ENCODE results near the gene FUT1. TPM values are rescaled to one million over a fixed set of nuclear protein-coding genes. Genes with fewer than 3 reads are reported as not detected.

Gene FUT1
- polyA plus RNA-seq, 1 donor (not counting 4 experiments of a cell fraction or from before 2014, with no cell fraction given): 3.7 TPM

GRCh38 chr19:48779636-48780035, 27.2 kb upstream of the FUT1 start:
- Histone ChIP-seq H3K9me3 (ENCODE audit: control insufficient read depth, low read depth, low read length) (no peaks in the 10 kb centered on the region), H3K4me1 (ENCODE audit: control insufficient read depth, extremely low read depth, insufficient read depth, low read length) (no peaks in the 10 kb centered on the region), H4K20me1 (ENCODE audit: control insufficient read depth, extremely low read depth, insufficient read depth, low read length) (no peaks in the 10 kb centered on the region), H3K9ac (ENCODE audit: control insufficient read depth, extremely low read depth, insufficient read depth, low read length) (no peak overlapping the region), H3K27ac (ENCODE audit: control insufficient read depth, insufficient read depth, low read length) (no peak overlapping the region), H3K27me3 (ENCODE audit: control insufficient read depth, extremely low read depth, insufficient read depth, low read length) (no peaks in the 10 kb centered on the region), H3K4me2 (ENCODE audit: control insufficient read depth, extremely low read depth, insufficient read depth, low read depth, low read length) (no peak overlapping the region), H3K4me3 (ENCODE audit: control insufficient read depth in 2 of 3, extremely low read depth in 1 of 3, insufficient read depth in 2 of 3, low read depth in 1 of 3, low read length in 3 of 3) (no peak overlapping the region), H3K36me3 (ENCODE audit: control insufficient read depth in 2 of 2, extremely low read depth in 1 of 2, insufficient read depth in 2 of 2, low read length in 2 of 2) (no peaks in the 10 kb centered on the region), H2AFZ (ENCODE audit: control insufficient read depth, low read length) (no peak overlapping the region), H3K79me2 (ENCODE audit: control insufficient read depth, insufficient read depth, low read length) (no peaks in the 10 kb centered on the region), H3K9me1 (ENCODE audit: control insufficient read depth, extremely low read depth, insufficient read depth, low read length) (no peaks in the 10 kb centered on the region)
- dilution Hi-C loops (cut with MboI; ENCODE audit: extremely low pct_ligation_motif_present, low sequenced_read_pairs): no loop called here
- no peak for DNase-seq (ENCODE audit: low read depth, low spot score)
- FAIRE-seq: no peak
- no peak for TF ChIP-seq EZH2 (IDR thresholded peaks at IDR 0.05; ENCODE audit: low read length)
- TF ChIP-seq CTCF (optimal IDR thresholded peaks at IDR 0.05 in 1 of 3, IDR thresholded peaks at IDR 0.05 in 1 of 3, conservative IDR thresholded peaks at IDR 0.05 in 1 of 3; ENCODE audit: extremely low read depth in 1 of 3, insufficient read depth in 2 of 3, low read length in 3 of 3): no peak

DNA sequence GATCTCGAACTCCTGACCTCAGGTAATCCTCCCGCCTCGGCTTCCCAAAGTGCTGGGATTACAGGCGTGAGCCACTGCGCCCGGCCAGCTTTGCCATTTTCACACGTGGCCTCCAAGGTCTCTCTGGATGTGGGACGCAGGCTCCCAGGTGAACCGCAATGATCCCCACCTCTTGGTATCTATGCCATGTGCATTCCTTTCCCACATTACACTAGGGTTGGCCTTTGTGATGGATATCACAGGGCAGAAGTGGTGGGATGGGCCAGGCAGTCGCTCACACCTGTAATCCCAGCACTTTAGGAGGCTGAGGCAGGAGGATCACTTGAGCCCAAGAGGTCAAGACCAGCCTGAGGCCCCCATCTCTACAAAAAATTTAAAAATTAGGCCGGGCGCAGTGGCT, 25.3 kb upstream of the FUT1 start:
- H3K4me3 ChIP-seq (ENCODE audit: control insufficient read depth in 2 of 3, extremely low read depth in 1 of 3, insufficient read depth in 2 of 3, low read depth in 1 of 3, low read length in 3 of 3): no peak overlapping the region
- no peak for FAIRE-seq
- no peaks in the 10 kb centered on the region for H3K27me3 ChIP-seq (ENCODE audit: control insufficient read depth, extremely low read depth, insufficient read depth, low read length)

More for the DNA sequence above, 25.3 kb upstream of the FUT1 start:
- Histone ChIP-seq H3K4me1 (ENCODE audit: control insufficient read depth, extremely low read depth, insufficient read depth, low read length) (no peaks in the 10 kb centered on the region), H3K9me1 (ENCODE audit: control insufficient read depth, extremely low read depth, insufficient read depth, low read length) (no peaks in the 10 kb centered on the region), H3K4me2 (ENCODE audit: control insufficient read depth, extremely low read depth, insufficient read depth, low read depth, low read length) (no peak overlapping the region), H4K20me1 (ENCODE audit: control insufficient read depth, extremely low read depth, insufficient read depth, low read length) (no peaks in the 10 kb centered on the region), H3K9me3 (ENCODE audit: control insufficient read depth, low read depth, low read length) (no peaks in the 10 kb centered on the region), H3K36me3 (ENCODE audit: control insufficient read depth in 2 of 2, extremely low read depth in 1 of 2, insufficient read depth in 2 of 2, low read length in 2 of 2) (no peaks in the 10 kb centered on the region), H2AFZ (ENCODE audit: control insufficient read depth, low read length) (no peak overlapping the region), H3K79me2 (ENCODE audit: control insufficient read depth, insufficient read depth, low read length) (no peaks in the 10 kb centered on the region), H3K27ac (ENCODE audit: control insufficient read depth, insufficient read depth, low read length) (no peak overlapping the region), H3K9ac (ENCODE audit: control insufficient read depth, extremely low read depth, insufficient read depth, low read length) (no peak overlapping the region)
- dilution Hi-C loops (cut with MboI; ENCODE audit: extremely low pct_ligation_motif_present, low sequenced_read_pairs): no loop called here
- no peak for DNase-seq (ENCODE audit: low read depth, low spot score)
- TF ChIP-seq EZH2 (IDR thresholded peaks at IDR 0.05; ENCODE audit: low read length): no peak
- TF ChIP-seq CTCF (optimal IDR thresholded peaks at IDR 0.05 in 1 of 3, IDR thresholded peaks at IDR 0.05 in 1 of 3, conservative IDR thresholded peaks at IDR 0.05 in 1 of 3; ENCODE audit: extremely low read depth in 1 of 3, insufficient read depth in 2 of 3, low read length in 3 of 3): no peak
